DND-41 (cell line): Measurements from ENCODE around the gene EYS.

ENCODE experiments used
- ATAC-seq: fragments of 200-7000 bp; cut with Tn5 transposase; 3 replicates; pipeline ENCODE4 v1.9.1; 2021; ENCODE audit warnings: low read depth; ENCODE audit not compliant: insufficient read depth
- DNase-seq: peaks from one replicate; pipeline ENCODE4 v3.0.0-alpha.2; 2020
- H2AFZ ChIP-seq: 2 replicates; pipeline ENCODE4 v1.6.0; 2012; ENCODE audit warnings: low read depth, low read length
- H3K27ac ChIP-seq: 2 replicates; pipeline ENCODE4 v1.5.1; 2012; ENCODE audit warnings: low read length, inconsistent platforms
- H3K27me3 ChIP-seq: fragments of 200-600 bp; sonication (generic); 2 replicates; pipeline ENCODE4 v1.6.0; 2012; ENCODE audit warnings: low read length, mild to moderate bottlenecking, inconsistent platforms; ENCODE audit not compliant: insufficient read depth, poor library complexity
- H3K36me3 ChIP-seq: 2 replicates; pipeline ENCODE4 v1.5.1; 2012; ENCODE audit warnings: low read length, inconsistent platforms; ENCODE audit not compliant: insufficient read depth
- H3K4me1 ChIP-seq: 2 replicates; pipeline ENCODE4 v1.5.1; 2012; ENCODE audit warnings: mild to moderate bottlenecking, low read length; ENCODE audit not compliant: insufficient read depth
- H3K4me2 ChIP-seq: 2 replicates; pipeline ENCODE4 v1.6.0; 2012; ENCODE audit warnings: mild to moderate bottlenecking, moderate library complexity, low read length, inconsistent platforms; ENCODE audit not compliant: insufficient read depth
- H3K4me3 ChIP-seq, 2 experiments: fragments of 200-600 bp in 1 of 2; shearing (Covaris generic) in 1 of 2; 2 replicates each; pipeline ENCODE4 v1.5.1; 2012 to 2016; ENCODE audit warnings: inconsistent platforms in 2 of 2, low read length in 2 of 2, mild to moderate bottlenecking in 2 of 2, low read depth in 1 of 2, moderate library complexity in 1 of 2
- H3K79me2 ChIP-seq: 2 replicates; pipeline ENCODE4 v1.6.0; 2012; ENCODE audit warnings: low read length, inconsistent platforms; ENCODE audit not compliant: insufficient read depth
- H3K9ac ChIP-seq: 2 replicates; pipeline ENCODE4 v1.6.0; 2012; ENCODE audit warnings: low read depth, mild to moderate bottlenecking, inconsistent platforms, low read length, moderate library complexity
- H3K9me3 ChIP-seq: 2 replicates; pipeline ENCODE4 v1.5.1; 2012; ENCODE audit warnings: low read length, moderate library complexity, mild to moderate bottlenecking, inconsistent platforms; ENCODE audit not compliant: insufficient read depth, severe bottlenecking
- H4K20me1 ChIP-seq: 2 replicates; pipeline ENCODE4 v1.6.0; 2012; ENCODE audit warnings: low read length; ENCODE audit not compliant: insufficient read depth
- EZH2 ChIP-seq: IDR thresholded peaks from 3 replicates; pipeline ENCODE4 v1.6.1; 2012; ENCODE audit warnings: borderline replicate concordance, low read depth, mild to moderate bottlenecking, moderate library complexity, low read length, inconsistent platforms; ENCODE audit not compliant: severe bottlenecking
- TF ChIP-seq, protein P1 (sequence below): IDR thresholded peaks from 2 replicates; pipeline ENCODE4 v1.5.1; 2012; ENCODE audit warnings: borderline replicate concordance, low read length, moderate library complexity, mild to moderate bottlenecking; ENCODE audit not compliant: poor library complexity, severe bottlenecking; ENCODE audit errors: extremely low read depth

Gene EYS

DNA sequence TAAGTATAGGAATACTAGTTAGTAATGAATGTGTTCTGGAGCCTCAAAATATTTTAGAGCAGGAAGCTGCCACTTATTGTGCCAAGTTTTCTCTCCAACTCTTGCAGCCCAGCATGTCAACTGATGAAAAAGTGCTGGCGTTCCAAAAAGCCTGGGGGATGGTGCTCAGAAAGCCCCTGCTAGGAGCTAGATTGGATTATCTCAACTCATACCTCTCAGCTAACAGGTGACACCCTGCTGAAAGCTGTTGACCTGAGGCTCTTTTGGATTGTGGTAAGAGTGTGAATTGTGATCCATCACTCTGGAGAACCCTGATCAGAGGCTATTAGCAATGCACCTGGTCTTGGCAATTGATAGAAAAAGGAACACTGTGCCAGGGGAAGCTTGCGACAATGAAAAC is 580.4 kb downstream of the EYS start:
- no peaks in the 10 kb centered on the region for H3K9me3 ChIP-seq
- no peak overlapping the region for H3K4me2 ChIP-seq
- no peak overlapping the region for H3K9ac ChIP-seq
- TF ChIP-seq, protein P1, sequence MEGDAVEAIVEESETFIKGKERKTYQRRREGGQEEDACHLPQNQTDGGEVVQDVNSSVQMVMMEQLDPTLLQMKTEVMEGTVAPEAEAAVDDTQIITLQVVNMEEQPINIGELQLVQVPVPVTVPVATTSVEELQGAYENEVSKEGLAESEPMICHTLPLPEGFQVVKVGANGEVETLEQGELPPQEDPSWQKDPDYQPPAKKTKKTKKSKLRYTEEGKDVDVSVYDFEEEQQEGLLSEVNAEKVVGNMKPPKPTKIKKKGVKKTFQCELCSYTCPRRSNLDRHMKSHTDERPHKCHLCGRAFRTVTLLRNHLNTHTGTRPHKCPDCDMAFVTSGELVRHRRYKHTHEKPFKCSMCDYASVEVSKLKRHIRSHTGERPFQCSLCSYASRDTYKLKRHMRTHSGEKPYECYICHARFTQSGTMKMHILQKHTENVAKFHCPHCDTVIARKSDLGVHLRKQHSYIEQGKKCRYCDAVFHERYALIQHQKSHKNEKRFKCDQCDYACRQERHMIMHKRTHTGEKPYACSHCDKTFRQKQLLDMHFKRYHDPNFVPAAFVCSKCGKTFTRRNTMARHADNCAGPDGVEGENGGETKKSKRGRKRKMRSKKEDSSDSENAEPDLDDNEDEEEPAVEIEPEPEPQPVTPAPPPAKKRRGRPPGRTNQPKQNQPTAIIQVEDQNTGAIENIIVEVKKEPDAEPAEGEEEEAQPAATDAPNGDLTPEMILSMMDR = no peak
- no peak for TF ChIP-seq EZH2
- no peak overlapping the region for H3K27ac ChIP-seq
- no peaks in the 10 kb centered on the region for H3K4me1 ChIP-seq
- no peaks in the 10 kb centered on the region for H3K36me3 ChIP-seq
- H4K20me1 ChIP-seq = no peaks in the 10 kb centered on the region
- H2AFZ ChIP-seq = no peak overlapping the region
- H3K27me3 ChIP-seq = no peaks in the 10 kb centered on the region
- H3K4me3 ChIP-seq = no peak overlapping the region
- no peak for ATAC-seq
- H3K79me2 ChIP-seq = no peaks in the 10 kb centered on the region
- no peak for DNase-seq

DNA sequence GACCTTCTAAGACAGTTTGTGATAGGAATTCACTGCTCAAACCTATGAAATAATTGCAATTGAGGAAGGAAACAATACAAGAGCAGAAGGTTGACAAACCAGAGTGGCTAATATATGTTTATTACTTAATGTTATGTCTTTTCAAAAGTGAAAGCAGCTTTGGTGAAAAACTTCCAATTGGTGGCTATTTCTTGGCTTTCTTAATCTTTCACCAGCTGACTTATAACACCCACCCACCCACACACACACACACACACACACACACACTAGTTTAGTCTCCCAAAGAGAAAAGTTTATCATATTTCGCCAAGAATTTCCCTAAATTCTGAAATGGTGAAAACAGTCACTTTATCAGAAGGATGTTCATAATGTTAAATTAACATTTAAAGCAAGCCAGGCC is 583.5 kb downstream of the EYS start:
- no peaks in the 10 kb centered on the region for H3K27me3 ChIP-seq
- no peaks in the 10 kb centered on the region for H3K79me2 ChIP-seq
- no peak overlapping the region for H2AFZ ChIP-seq
- no peak overlapping the region for H3K4me3 ChIP-seq
- H3K4me1 ChIP-seq = no peaks in the 10 kb centered on the region
- no peak overlapping the region for H3K4me2 ChIP-seq
- no peaks in the 10 kb centered on the region for H4K20me1 ChIP-seq
- DNase-seq (no peak), ATAC-seq (no peak)
- H3K9ac ChIP-seq = no peak overlapping the region
- no peaks in the 10 kb centered on the region for H3K9me3 ChIP-seq
- H3K27ac ChIP-seq = no peak overlapping the region
- H3K36me3 ChIP-seq = no peaks in the 10 kb centered on the region
- no peak for TF ChIP-seq EZH2
- TF ChIP-seq, protein P1 = no peak

DNA sequence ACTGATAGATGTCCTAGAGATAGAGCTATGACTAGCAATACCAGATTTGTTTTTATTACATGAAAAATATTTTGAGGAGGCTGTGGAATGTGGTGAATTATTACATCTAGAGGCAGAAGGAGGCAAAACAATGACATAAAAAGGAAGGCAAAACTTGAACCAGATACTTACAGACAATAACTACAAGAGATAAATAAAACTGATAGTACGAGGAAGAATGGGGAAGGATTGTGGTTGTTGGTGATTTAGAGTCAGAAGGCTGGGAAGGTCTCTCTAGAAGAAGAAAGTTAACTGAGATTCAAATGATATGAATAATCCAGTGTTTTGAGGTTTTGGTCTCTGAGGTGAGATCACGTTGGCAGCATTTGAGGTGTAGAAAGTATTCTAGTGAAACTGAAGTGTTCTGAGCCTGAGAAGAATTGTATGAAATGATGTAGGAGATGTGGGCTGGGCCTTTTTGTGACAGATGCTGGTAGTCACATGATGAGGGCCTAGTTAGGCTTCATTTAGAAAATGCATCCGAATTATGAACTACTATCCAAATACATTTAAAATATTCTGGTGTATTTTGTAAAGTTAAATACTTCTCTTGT is 589.1 kb downstream of the EYS start:
- Histone ChIP-seq H4K20me1 (no peaks in the 10 kb centered on the region), H3K36me3 (no peaks in the 10 kb centered on the region), H3K27ac (no peak overlapping the region), H3K4me2 (no peak overlapping the region), H3K27me3 (no peaks in the 10 kb centered on the region), H3K79me2 (no peaks in the 10 kb centered on the region), H3K4me3 (no peak overlapping the region), H2AFZ (no peak overlapping the region), H3K9me3 (no peaks in the 10 kb centered on the region), H3K4me1 (no peaks in the 10 kb centered on the region), H3K9ac (no peak overlapping the region)
- TF ChIP-seq EZH2 = no peak
- TF ChIP-seq, protein P1 = no peak
- ATAC-seq = no peak
- DNase-seq = no peak

DNA sequence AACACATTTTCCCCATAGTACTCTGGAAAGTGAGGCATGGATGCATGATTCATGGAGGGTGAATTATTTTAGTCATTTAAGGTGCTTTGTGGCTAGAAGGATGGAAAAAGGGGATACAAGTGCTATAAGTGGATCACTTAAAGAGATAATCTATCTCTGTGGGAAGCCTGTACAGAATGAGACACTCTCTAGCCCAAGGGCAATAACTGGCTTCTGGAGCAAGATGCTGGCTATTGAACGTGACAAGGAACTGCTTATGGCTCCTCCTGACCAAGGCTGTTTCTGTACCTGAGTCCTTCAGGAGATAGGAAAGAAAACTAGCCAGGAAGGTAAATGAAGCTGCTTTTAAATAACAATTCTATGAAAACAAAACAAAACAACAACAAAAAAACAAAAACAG is 590.7 kb downstream of the EYS start:
- H2AFZ ChIP-seq = no peak overlapping the region
- H4K20me1 ChIP-seq = no peaks in the 10 kb centered on the region
- H3K9ac ChIP-seq = no peak overlapping the region
- H3K36me3 ChIP-seq = no peaks in the 10 kb centered on the region
- H3K27me3 ChIP-seq = no peaks in the 10 kb centered on the region
- no peak overlapping the region for H3K4me3 ChIP-seq
- H3K27ac ChIP-seq = no peak overlapping the region
- DNase-seq = no peak
- TF ChIP-seq, protein P1 = no peak
- no peak for TF ChIP-seq EZH2
- H3K9me3 ChIP-seq = no peaks in the 10 kb centered on the region
- H3K79me2 ChIP-seq = no peaks in the 10 kb centered on the region
- no peak overlapping the region for H3K4me2 ChIP-seq
- ATAC-seq = no peak
- H3K4me1 ChIP-seq = no peaks in the 10 kb centered on the region
